Measurements from ENCODE around the gene GDPD5.

Gene GDPD5

DNA sequence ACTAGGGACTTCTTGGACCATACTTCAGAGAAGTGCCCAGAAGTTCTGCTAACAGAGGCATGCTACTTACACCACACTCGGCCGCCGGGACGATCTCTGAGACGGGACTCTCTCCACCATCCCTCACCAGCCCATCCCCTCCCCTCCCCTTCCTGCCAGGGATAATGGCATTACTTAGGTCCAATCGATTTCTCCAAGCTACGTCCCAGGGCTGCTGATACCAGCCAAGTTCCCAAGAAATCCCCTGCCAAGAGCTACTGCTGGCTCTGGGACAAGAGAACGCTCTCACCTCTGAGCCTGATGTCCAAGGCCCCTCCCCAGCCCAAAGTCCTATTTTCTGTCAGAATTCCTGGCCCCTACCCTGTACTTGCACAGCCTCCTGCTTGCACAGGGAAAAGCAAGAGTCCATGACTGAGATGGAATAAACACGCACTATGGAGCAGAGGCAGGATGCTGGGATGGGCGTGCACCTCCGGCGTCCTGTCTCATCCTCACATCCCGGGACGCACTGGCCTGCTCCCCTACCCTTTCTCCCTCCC, 42.7 kb downstream of the GDPD5 start:
- Histone ChIP-seq H3K36me3 (ENCODE audit: control insufficient read depth in 2 of 2, insufficient read depth in 2 of 2, low read length in 2 of 2) (no peaks in the 10 kb centered on the region), H3K27ac (ENCODE audit: low read length) (no peak overlapping the region), H3K9ac (ENCODE audit: low read length in 2 of 2) (no peak overlapping the region), H3K27me3 (ENCODE audit: control insufficient read depth in 1 of 2, insufficient read depth in 2 of 2, low read length in 2 of 2) (no peaks in the 10 kb centered on the region), H3K4me3 (ENCODE audit: low read length in 2 of 2) (no peak overlapping the region), H3K4me1 (ENCODE audit: control insufficient read depth, insufficient read depth, low read length) (no peaks in the 10 kb centered on the region), H3K9me3 (ENCODE audit: control insufficient read depth in 2 of 2, low read length in 2 of 2) (no peaks in the 10 kb centered on the region)

DNA sequence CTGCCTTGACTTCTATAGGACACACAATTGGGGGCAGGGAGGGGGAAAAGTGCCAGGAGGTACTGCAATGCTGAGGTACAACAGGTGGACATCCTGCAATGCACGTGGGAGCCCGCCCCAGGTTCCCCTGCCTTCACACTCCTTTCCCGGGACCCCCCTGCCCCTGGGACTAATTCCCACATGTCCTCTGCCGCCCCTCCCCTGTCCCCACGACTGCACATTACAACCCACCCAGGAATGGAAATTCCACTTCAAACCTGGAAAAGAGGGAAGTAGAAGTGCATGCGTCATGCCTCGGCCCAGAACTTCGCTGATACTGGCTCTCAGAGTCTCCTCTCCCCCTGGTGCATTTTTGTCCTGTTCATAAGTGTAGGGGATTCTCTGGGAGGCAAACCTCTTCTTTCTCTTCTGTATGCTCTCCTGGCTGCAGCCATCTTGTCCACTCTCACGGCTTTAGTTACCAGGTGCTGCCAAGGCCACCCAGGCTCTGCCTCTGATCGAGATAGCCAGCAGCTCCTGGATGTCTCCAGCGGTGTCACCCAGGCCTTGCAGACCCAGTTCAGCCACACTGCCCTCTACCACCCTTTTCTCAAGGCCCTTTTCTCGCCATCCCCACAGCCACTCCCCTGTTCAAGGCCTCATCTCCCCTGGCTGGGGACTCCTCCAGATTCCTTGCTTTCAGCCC, 43.7 kb downstream of the GDPD5 start:
- Histone ChIP-seq H3K27me3 (ENCODE audit: control insufficient read depth in 1 of 2, insufficient read depth in 2 of 2, low read length in 2 of 2) (no peaks in the 10 kb centered on the region), H3K9ac (ENCODE audit: low read length in 2 of 2) (no peak overlapping the region), H3K4me3 (ENCODE audit: low read length in 2 of 2) (no peak overlapping the region), H3K9me3 (ENCODE audit: control insufficient read depth in 2 of 2, low read length in 2 of 2) (no peaks in the 10 kb centered on the region), H3K27ac (ENCODE audit: low read length) (no peak overlapping the region), H3K36me3 (ENCODE audit: control insufficient read depth in 2 of 2, insufficient read depth in 2 of 2, low read length in 2 of 2) (no peaks in the 10 kb centered on the region), H3K4me1 (ENCODE audit: control insufficient read depth, insufficient read depth, low read length) (no peaks in the 10 kb centered on the region)

DNA sequence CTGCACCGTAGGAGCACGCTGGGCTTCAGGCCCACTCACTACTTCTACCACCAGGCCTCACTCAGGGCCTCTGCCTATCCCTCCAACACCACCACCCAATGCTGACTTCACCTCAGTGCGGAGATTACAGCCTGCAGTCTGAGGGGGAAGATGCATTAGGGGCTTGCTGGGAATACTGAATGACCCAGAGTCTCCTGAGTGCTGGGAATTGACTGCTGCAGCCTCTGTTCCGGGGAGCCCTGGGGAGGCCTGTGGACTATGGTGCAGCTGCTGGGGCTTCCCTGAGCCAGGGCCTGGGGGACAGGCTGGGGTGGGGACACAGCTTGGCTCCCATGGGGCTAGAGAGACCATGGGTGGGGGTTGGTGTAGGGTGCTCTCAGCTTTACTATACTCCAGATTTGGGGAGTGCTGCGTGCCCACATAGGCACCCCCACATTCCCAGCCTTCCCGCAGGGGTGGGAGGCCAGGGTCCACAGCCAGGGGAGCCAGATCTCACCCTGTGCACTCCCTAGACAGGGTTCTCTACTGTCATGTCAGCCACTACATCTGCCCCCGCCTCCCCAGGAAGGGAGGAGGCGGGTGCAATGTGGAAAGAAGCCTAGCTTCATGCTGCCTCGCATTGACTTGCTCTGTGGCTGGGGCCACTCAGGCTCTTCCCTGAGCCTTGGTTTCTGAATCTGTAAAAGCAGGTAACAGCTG, 44.4 kb downstream of the GDPD5 start:
- Histone ChIP-seq H3K9me3 (ENCODE audit: control insufficient read depth in 2 of 2, low read length in 2 of 2) (no peaks in the 10 kb centered on the region), H3K36me3 (ENCODE audit: control insufficient read depth in 2 of 2, insufficient read depth in 2 of 2, low read length in 2 of 2) (no peaks in the 10 kb centered on the region), H3K4me1 (ENCODE audit: control insufficient read depth, insufficient read depth, low read length) (no peaks in the 10 kb centered on the region), H3K27ac (ENCODE audit: low read length) (no peak overlapping the region), H3K9ac (ENCODE audit: low read length in 2 of 2) (no peak overlapping the region), H3K4me3 (ENCODE audit: low read length in 2 of 2) (no peak overlapping the region), H3K27me3 (ENCODE audit: control insufficient read depth in 1 of 2, insufficient read depth in 2 of 2, low read length in 2 of 2) (no peaks in the 10 kb centered on the region)

DNA sequence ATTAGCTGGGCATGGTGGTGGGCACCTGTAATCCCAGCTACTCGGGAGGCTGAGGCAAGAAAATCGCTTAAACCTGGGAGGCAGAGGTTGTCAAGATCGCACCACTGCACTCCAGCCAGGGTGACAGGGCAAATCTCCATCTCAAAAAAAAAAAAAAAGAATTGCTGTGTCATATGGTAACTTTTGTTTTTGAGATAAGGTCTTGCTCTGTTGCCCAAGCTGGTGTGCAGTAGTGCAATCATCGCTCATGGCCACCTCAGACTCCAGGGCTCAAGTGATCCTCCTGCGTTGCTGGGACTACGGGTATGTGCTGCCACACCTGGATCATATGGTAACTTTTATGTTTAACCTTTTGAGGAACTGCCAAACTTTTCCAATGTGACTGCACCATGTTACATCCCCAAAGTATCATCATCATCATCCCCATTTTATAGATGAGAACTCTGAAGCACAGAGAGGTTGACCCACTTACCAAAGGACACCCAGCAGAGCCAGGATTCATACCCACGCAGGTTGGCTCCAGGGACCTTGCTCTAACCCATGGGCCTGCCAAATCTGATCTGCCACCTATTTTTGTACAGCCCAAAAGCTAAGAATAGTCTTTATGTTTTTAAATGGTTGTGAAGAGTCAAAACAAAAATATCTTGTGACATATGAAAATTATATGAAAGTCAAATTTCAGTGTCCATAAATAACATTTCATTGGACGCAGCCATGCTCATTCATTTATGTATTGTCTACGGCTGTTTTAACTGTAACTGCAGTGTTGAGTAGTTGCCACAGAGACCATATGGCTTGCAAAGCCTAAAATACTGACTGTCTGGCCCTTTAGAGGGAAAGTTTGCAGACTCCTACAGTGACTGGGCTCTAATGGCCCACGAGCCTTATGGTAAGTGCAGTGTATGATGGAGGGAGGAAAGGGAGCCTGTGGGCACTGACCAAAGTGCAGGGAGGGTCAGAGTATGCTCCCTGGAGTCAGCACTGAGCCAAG, 45.3 kb downstream of the GDPD5 start:
- no peaks in the 10 kb centered on the region for H3K36me3 ChIP-seq (ENCODE audit: control insufficient read depth in 2 of 2, insufficient read depth in 2 of 2, low read length in 2 of 2)
- H3K4me3 ChIP-seq (ENCODE audit: low read length in 2 of 2): no peak overlapping the region
- no peak overlapping the region for H3K9ac ChIP-seq (ENCODE audit: low read length in 2 of 2)
- H3K9me3 ChIP-seq (ENCODE audit: control insufficient read depth in 2 of 2, low read length in 2 of 2): no peaks in the 10 kb centered on the region
- H3K27ac ChIP-seq (ENCODE audit: low read length): no peak overlapping the region
- no peaks in the 10 kb centered on the region for H3K27me3 ChIP-seq (ENCODE audit: control insufficient read depth in 1 of 2, insufficient read depth in 2 of 2, low read length in 2 of 2)
- peaks cover 3% of the 10 kb centered on the region for H3K4me1 ChIP-seq (ENCODE audit: control insufficient read depth, insufficient read depth, low read length)

- Histone ChIP-seq H3K4me1 (ENCODE audit: control insufficient read depth, insufficient read depth, low read length) (peaks cover 3% of the 10 kb centered on the region), H3K27me3 (ENCODE audit: control insufficient read depth in 1 of 2, insufficient read depth in 2 of 2, low read length in 2 of 2) (no peaks in the 10 kb centered on the region), H3K9me3 (ENCODE audit: control insufficient read depth in 2 of 2, low read length in 2 of 2) (no peaks in the 10 kb centered on the region), H3K4me3 (ENCODE audit: low read length in 2 of 2) (no peak overlapping the region), H3K9ac (ENCODE audit: low read length in 2 of 2) (no peak overlapping the region), H3K36me3 (ENCODE audit: control insufficient read depth in 2 of 2, insufficient read depth in 2 of 2, low read length in 2 of 2) (no peaks in the 10 kb centered on the region), H3K27ac (ENCODE audit: low read length) (no peak overlapping the region)
Measured at GRCh38 chr11:75479597-75480145, 46.1 kb downstream of the GDPD5 start.

- no peak overlapping the region for H3K9ac ChIP-seq (ENCODE audit: low read length in 2 of 2)
- H3K27ac ChIP-seq (ENCODE audit: low read length): no peak overlapping the region
- H3K4me3 ChIP-seq (ENCODE audit: low read length in 2 of 2): no peak overlapping the region
- H3K36me3 ChIP-seq (ENCODE audit: control insufficient read depth in 2 of 2, insufficient read depth in 2 of 2, low read length in 2 of 2): no peaks in the 10 kb centered on the region
- no peaks in the 10 kb centered on the region for H3K9me3 ChIP-seq (ENCODE audit: control insufficient read depth in 2 of 2, low read length in 2 of 2)
- H3K27me3 ChIP-seq (ENCODE audit: control insufficient read depth in 1 of 2, insufficient read depth in 2 of 2, low read length in 2 of 2): no peaks in the 10 kb centered on the region
- peaks cover 3% of the 10 kb centered on the region for H3K4me1 ChIP-seq (ENCODE audit: control insufficient read depth, insufficient read depth, low read length)
Measured at GRCh38 chr11:75478783-75479596, 46.8 kb downstream of the GDPD5 start.

- Histone ChIP-seq H3K27ac (ENCODE audit: low read length) (no peak overlapping the region), H3K4me3 (ENCODE audit: low read length in 2 of 2) (no peak overlapping the region), H3K36me3 (ENCODE audit: control insufficient read depth in 2 of 2, insufficient read depth in 2 of 2, low read length in 2 of 2) (no peaks in the 10 kb centered on the region), H3K9ac (ENCODE audit: low read length in 2 of 2) (no peak overlapping the region), H3K9me3 (ENCODE audit: control insufficient read depth in 2 of 2, low read length in 2 of 2) (no peaks in the 10 kb centered on the region), H3K4me1 (ENCODE audit: control insufficient read depth, insufficient read depth, low read length) (peaks cover 3% of the 10 kb centered on the region), H3K27me3 (ENCODE audit: control insufficient read depth in 1 of 2, insufficient read depth in 2 of 2, low read length in 2 of 2) (no peaks in the 10 kb centered on the region)
Measured at GRCh38 chr11:75477614-75477935, 48.2 kb downstream of the GDPD5 start.

GRCh38 chr11:75476739-75477613, 48.8 kb downstream of the GDPD5 start:
- Histone ChIP-seq H3K27me3 (ENCODE audit: control insufficient read depth in 1 of 2, insufficient read depth in 2 of 2, low read length in 2 of 2) (no peaks in the 10 kb centered on the region), H3K27ac (ENCODE audit: low read length) (no peak overlapping the region), H3K4me3 (ENCODE audit: low read length in 2 of 2) (no peak overlapping the region), H3K36me3 (ENCODE audit: control insufficient read depth in 2 of 2, insufficient read depth in 2 of 2, low read length in 2 of 2) (no peaks in the 10 kb centered on the region), H3K9ac (ENCODE audit: low read length in 2 of 2) (no peak overlapping the region), H3K4me1 (ENCODE audit: control insufficient read depth, insufficient read depth, low read length) (peaks cover 3% of the 10 kb centered on the region), H3K9me3 (ENCODE audit: control insufficient read depth in 2 of 2, low read length in 2 of 2) (no peaks in the 10 kb centered on the region)

GRCh38 chr11:75475767-75476650, 49.7 kb downstream of the GDPD5 start:
- Histone ChIP-seq H3K4me3 (ENCODE audit: low read length in 2 of 2) (no peak overlapping the region), H3K9ac (ENCODE audit: low read length in 2 of 2) (no peak overlapping the region)

More at GRCh38 chr11:75475767-75476650, 49.7 kb downstream of the GDPD5 start:
- Histone ChIP-seq H3K36me3 (ENCODE audit: control insufficient read depth in 2 of 2, insufficient read depth in 2 of 2, low read length in 2 of 2) (no peaks in the 10 kb centered on the region), H3K9me3 (ENCODE audit: control insufficient read depth in 2 of 2, low read length in 2 of 2) (no peaks in the 10 kb centered on the region), H3K4me1 (ENCODE audit: control insufficient read depth, insufficient read depth, low read length) (peaks cover 3% of the 10 kb centered on the region), H3K27ac (ENCODE audit: low read length) (no peak overlapping the region), H3K27me3 (ENCODE audit: control insufficient read depth in 1 of 2, insufficient read depth in 2 of 2, low read length in 2 of 2) (no peaks in the 10 kb centered on the region)

All from stomach smooth muscle (tissue), 2 donors.